GM13976 (cell line): ENCODE data around the gene NIPAL3.

Source experiments
- DNase-seq: peaks from one replicate; pipeline ENCODE4 v3.0.0; 2012; ENCODE audit warnings: low spot score
- in situ Hi-C: fragments of 300-500 bp; cut with MboI; formaldehyde crosslinking; loops from one replicate; pipeline ENCODE4 v1.12.0; 2022; ENCODE audit warnings: low sequenced_read_pairs, mixed read lengths, inconsistent platforms; ENCODE audit not compliant: unreplicated experiment
- TF ChIP-seq, protein P1 (sequence below): IDR thresholded peaks from 2 replicates; pipeline ENCODE4 v1.5.1; 2012; ENCODE audit warnings: borderline replicate concordance, mild to moderate bottlenecking; ENCODE audit not compliant: insufficient read depth; ENCODE audit errors: extremely low read depth, missing control alignments, control extremely low read depth

Gene NIPAL3

DNA sequence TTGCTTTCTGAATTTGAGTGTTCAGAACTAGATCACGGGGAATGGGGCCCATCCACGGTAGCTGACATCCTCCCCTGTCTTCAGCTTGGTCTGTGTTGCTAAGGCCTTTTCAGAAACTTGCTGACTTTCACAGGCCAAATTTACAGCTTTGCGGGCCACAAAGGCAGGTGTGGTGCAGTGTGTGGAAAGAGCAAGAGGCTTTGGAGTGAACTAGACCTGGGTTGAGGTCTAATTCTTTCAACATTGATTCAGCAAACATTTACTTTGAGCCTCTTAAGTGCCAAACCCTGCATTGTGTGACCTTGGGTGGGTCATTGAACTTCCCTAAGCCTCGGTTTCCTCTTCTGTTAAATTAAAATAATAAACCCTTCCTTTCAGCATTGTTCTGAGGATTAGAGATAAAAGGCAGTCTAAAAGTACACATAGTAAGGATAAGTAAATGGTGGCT lies 26.3 kb upstream of the NIPAL3 start:
- DNase-seq = no peak
- TF ChIP-seq, protein P1, sequence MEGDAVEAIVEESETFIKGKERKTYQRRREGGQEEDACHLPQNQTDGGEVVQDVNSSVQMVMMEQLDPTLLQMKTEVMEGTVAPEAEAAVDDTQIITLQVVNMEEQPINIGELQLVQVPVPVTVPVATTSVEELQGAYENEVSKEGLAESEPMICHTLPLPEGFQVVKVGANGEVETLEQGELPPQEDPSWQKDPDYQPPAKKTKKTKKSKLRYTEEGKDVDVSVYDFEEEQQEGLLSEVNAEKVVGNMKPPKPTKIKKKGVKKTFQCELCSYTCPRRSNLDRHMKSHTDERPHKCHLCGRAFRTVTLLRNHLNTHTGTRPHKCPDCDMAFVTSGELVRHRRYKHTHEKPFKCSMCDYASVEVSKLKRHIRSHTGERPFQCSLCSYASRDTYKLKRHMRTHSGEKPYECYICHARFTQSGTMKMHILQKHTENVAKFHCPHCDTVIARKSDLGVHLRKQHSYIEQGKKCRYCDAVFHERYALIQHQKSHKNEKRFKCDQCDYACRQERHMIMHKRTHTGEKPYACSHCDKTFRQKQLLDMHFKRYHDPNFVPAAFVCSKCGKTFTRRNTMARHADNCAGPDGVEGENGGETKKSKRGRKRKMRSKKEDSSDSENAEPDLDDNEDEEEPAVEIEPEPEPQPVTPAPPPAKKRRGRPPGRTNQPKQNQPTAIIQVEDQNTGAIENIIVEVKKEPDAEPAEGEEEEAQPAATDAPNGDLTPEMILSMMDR = no peak
- in situ Hi-C loops = no loop called here

DNA sequence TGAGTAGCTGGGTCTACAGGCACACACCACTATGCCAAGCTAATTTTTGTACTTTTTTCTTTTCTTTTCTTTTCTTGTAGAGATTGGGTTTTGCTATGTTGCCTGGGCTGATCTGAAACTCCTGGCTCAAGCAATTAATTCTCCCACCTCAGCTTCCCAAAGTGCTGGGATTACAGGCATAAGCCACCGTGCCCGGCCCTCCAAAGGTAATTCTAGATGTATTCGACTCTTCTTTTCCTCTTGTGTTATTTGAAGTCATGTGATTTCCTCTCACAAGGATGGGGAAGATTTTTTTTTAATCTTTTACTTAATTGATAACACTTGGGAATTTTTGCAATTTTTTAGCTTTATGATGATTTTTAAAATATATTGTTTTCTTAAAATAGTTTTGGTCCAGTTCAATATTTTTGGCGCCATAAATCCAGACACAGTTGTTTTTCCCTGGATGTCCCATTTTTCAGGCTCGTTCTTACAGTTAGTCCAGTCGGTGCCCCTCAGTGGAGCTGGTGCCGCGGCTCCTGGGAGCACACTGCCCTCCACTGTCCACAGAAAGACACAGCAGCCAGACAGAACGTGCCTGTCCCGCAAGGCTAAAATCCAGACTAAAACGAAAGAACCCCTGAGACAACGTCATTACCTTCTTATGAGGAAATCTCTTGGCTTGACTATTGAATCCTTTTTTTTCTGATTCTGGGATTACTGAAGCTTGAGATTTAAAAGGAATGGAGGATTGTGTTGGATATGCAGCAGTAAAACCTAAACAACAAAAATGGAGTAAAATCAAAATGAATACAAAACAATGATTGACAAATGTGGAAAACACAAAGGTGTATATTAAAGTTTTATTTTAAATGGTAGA lies 24.4 kb upstream of the NIPAL3 start:
- TF ChIP-seq, protein P1 = peak; percentile 94
- in situ Hi-C loops = loop anchor here (5.0 kb wide), 1 partner anchor 189 kb away; no protein-coding TSS in a partner anchor
- DNase-seq = peak; percentile 73

DNA sequence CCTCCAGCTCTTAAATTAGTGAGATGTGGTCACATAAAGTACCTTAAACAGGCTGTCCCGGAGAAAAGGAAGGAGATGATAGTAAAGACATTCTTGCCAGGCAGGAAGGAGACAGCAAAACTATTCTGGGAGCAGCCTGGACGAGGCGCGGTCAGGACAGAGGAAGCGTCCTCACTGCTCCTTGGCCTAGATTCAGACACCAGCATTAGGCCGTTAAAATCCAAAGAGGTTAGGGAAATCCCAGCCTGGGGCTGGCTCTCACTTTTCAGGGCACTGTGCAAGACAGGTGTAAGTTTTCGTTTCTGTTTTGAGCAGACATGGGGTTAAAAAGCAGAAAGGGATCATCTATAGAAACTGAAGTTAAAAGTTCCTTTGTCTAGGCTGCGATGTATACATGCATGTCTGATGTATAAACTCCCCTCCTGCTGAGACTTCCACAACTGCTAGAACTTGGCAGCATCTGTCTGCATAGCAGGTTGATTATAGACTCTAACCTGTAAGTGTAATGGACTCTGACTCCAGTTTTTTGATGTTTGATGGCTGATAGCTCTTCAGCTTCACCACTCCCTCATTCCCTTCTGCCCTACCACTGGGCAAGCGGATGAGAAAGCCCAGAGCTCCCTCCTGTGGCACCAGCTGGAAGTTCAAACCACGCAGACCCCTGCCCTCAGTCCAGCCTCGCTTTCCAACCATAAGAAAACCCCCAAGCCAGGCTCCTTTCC lies 23.6 kb upstream of the NIPAL3 start:
- TF ChIP-seq, protein P1 = peak; percentile 73
- peak; percentile 78 for DNase-seq
- in situ Hi-C loops = loop anchor here (5.0 kb wide), 1 partner anchor 190 kb away; no protein-coding TSS in a partner anchor

DNA sequence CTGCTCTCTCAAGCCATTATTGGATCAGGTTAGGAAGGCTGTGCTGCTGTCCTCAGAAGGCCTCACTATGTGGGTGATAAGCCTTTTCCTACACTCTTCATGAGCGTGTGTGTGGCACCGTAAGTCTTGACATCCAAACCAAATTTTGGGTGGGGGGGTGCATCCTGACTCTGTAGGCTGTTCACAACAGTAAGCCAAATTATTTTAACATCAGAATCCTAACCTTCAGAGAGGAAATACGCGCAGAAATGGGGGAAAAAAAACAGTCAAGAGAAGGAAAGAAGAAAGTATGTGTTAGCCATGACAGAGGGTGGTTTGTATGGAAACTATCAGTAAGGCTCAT lies 23.0 kb upstream of the NIPAL3 start:
- TF ChIP-seq, protein P1 = no peak
- no peak for DNase-seq
- in situ Hi-C loops = loop anchor here (5.0 kb wide), 1 partner anchor 190 kb away; no protein-coding TSS in a partner anchor

DNA sequence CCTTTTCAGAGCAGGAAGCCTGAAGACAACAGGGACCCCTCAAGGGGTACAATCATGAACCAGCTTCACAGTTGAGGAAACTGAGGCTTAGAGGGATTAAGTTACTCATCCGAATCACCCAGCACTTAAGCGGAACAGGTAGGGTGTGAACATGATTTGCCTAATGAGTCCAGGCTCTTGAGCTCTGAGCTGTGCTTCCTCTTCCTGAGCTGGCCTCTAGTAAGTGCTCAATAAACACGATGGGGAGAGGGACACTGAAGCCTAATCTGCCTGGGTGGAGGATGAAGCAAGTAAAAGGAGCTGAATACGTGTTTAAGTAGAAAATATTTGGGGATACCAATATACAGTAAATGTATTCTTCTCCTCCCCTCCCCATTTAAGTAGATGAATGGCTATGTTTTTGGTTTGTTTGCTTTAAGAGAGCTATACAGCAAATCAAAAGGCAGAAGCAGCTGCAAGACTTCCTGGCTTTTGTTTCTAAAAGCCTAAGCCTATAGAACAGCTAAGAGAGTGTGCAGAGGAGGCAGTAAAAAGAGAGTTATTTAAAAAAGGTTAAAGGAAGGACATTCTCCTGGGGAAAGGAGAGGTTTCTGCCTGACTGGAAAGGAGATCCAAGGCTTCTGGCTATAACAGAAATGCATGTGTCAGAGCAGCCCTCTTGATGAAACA lies 22.5 kb upstream of the NIPAL3 start:
- in situ Hi-C loops = loop anchor here (5.0 kb wide), 1 partner anchor 191 kb away; no protein-coding TSS in a partner anchor
- no peak for DNase-seq
- TF ChIP-seq, protein P1 = no peak

DNA sequence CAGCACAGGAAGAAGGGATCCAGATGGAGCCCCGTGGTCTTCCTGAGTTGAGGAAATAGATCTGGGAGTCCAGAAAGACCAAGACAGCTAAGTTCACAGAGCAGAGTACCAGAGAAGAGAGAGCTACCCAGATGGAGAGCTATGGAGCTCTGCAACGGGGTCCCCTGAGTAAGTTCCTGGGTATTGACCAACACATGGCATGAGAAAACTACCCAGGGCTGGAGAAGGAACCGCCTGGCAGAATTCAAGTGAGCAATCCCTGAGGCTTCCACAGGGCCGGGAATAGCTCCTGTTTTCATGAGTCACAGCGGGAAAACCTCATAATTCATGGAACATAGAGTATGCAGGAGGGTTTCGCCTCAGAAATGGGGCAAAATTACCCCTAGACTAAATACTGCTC lies 21.7 kb upstream of the NIPAL3 start:
- TF ChIP-seq, protein P1 = no peak
- DNase-seq = no peak
- in situ Hi-C loops = loop anchor here (5.0 kb wide), 1 partner anchor 192 kb away; no protein-coding TSS in a partner anchor
